GM04504 (cell line): ENCODE data around the gene SLC5A11.

Source experiments
- DNase-seq: peaks from one replicate; pipeline ENCODE4 v3.0.0-alpha.2; 2012; ENCODE audit warnings: low read depth

Gene SLC5A11

DNA sequence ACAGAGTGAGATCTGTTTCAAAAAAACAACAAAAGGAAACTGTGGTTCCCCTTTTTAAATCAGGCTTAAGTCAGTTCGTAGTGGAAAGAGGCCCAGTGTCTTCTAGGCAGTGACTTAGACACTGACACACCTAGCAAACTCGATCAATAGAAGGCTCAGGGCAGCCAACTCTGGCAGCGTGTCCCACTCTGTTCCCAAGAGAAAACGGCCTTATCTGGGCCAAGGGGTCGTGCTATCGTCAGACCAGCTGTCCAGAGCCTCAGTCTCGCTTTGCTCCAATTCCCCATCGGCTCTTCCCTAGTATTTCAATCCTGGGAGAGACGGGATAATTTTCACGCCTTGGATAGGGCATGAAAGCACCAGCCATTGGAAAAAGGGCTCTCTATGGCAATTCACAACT lies 72.9 kb downstream of the SLC5A11 start:
- no peak for DNase-seq

DNA sequence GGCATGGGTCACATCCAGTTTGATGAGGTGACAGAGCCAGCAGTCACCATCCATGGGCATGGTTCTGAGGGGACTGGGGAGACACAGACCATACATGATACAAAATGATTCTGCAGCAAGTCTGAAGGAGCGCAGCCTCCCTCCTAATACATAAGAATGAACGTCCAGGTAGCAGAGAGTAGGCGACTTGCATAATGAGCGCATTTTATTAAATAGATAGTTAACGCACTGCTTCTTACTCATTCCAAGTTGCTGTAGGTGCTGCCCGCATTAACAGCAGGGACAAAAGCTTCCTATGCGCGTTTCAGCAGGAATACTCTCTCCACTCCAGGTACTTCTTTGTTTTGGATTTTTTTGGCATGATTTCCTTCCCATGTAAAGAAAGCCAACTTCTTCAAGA lies 73.8 kb downstream of the SLC5A11 start:
- no peak for DNase-seq

DNA sequence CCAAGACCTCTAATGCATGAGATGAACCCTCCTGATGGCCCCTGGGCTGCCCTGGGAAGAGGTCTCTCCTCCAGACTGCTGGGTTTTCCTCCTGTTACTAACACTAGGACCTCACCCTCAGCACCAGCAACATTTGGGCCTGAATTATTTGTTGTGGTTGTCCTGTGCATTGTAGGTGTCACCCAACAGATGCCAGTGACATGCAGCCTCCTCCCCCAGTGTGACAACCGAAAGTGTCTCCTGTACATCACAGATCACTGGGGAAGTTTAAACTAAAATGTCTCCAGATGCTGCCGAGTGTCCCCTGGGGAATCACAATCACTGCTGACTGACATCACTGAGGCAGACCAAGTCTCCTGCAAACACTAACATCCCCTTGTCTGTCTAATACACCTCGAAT lies 74.8 kb downstream of the SLC5A11 start:
- DNase-seq = no peak

DNA sequence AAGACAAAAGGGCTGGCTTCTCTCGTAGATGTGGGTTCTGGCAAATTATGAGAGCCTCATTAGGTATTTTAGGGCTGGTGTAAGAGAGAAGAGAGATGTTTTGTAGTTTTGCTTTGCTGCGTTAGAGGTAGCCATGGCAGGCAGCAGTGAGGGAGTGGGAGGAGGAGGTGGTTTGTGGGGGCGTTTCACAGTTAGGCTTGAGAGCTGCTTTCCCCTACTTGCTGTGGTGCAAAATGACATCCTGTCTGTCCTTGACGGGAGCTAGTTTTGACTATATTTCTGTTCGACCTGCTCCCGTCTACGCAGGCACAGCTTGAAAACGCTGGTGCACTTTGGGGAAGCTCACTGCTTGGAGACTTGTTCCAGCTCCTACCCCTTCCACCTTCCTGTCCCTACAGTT lies 75.5 kb downstream of the SLC5A11 start:
- DNase-seq = no peak

DNA sequence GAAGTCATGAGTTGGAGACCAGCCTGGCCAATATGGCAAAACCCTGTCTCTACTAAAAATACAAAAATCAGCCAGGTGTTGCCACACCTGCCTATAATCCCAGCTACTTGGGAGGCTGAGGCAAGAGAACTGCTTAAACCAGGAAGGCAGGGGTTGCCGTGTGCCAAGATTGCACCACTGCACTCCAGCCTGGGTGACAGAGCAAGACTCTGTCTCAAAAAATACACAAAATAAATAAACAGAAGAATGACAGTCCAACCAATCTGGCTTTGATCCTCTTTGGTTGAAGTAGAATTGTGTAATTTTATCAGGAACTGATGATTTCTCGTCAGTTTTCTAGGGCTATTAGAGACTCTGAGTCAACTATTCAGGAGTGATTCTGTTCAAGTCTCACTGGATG lies 79.4 kb downstream of the SLC5A11 start:
- no peak for DNase-seq

DNA sequence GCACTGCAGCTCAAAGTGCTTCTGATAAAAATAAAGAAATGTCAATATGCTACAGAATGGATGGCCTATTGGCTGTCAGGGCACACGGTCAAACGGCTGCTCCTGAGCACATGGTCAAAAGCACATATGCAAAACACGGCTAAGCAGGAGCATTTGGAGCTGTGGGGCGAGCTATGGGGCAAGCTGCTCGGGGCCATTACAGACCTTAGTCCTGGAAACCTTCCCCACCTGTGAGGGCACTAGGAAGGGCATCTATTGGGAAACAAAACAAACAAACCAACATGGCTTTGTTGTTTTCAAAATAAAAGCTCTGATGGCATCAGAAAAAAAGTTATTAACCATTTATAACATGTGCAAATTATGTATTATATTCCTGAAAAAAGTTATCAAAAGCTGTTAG lies 83.6 kb downstream of the SLC5A11 start:
- no peak for DNase-seq

DNA sequence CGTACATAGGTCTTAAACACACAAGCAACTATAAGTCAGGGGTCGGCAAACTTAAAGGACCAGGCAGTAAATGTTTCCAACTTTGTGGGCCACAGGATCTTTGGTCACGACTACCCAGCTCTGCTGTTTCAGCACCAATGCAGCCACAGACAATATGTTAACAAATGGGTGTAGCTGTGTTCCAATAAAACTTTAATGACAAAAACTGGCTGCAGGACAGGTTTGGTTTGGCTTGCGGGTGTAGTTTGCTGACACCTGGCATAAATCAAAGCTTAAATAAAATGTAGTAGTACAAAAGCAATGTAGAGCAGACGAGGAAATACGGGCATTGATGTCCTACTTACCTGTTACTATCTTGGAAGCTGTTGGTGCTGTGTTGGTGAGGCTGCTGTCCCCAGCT lies 84.7 kb downstream of the SLC5A11 start:
- no peak for DNase-seq

DNA sequence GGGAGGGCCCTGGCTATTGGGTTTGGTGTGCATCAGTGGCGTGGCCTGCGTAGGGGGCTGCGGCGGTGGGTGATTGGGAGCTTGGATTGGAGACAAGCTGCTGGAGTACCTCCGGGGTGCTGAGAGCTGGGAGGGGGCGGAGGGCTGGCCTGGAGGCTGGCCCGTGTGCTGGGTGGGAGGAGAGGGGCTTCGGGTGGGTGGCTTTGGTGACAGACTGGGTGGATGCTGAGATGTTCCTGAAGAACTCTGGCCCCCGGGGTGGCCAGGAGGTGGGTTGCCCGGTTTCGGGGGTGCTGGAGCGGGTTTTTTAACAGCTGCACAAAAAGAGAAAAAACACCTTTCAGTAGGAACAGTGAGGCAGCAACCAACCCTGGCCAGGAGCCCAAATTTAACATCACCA lies 85.3 kb downstream of the SLC5A11 start:
- no peak for DNase-seq

DNA sequence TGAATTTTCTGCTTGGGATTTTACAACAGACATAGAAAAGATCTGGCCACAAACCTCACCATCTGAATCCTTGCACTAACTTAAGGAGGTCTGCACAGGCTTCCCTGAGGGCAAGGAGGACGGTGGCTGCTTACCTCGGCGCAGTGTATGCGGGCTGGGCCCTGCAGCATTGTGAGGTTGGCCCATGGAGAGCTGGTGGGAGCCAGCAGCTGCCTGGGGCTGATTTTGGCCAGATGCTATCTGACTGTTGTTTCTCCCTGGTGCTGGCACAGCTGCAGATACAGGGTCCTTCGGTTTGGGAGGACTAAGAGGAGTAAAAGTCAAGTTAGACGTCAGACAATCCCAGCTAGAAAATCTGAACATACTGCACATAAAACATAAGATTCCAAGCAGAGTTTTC lies 89.6 kb downstream of the SLC5A11 start:
- no peak for DNase-seq

DNA sequence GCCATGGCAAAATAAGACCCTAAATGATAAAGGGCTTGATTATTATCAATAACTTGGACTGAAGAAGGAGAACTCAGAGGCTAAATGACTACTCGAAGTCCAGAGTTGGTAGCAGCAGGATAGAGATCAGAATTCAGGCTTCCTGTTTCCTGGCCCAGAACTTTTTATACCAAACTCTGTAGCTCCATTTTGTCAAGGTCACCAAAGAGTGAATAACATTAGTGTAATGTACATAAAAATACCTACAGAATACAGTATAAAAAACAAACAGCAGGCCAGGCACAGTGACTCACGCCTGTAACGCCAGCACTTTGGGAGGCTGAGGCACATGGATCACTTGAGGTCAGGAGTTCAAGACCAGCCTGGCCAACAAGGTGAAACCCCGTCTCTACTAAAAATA lies 90.4 kb downstream of the SLC5A11 start:
- DNase-seq = no peak

DNA sequence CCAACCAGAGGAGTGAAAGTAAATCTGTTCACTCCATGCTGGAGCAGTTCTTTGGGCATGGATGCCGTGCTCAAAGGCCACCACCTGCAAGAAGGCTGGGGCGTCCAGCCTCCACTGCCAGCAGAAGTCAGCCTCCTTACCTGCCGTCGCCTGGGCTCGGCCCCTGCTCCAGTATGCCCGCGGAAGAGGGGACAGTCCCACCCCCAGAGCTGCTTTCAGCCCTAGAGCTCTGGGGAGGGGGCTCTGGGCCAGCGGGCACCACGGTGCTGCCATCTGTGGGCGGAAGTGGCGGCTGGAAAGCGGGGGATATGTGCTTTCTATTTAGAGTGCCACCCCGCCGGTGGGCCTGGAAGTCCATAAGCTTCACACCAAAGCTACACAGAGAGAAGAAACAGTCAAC lies 93.5 kb downstream of the SLC5A11 start:
- no peak for DNase-seq

DNA sequence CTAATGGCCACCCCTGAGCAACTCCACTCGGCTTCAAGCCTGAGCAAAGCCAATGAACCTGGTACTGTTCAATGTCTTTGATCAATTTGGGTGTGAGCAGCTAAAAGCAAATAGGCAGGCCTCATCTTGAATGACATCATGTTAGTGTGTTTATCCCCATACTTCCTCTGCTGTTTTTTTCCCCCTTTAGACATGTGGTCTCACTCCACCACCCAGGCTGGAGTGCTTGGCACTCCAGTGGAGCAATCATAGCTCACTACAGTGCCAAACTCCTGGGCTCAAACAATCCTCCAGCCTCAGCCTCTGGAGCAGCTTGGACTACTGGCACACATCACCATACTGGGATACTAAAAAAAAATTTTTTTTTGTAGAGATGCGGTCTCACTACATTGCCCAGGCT lies 94.0 kb downstream of the SLC5A11 start:
- DNase-seq = no peak

DNA sequence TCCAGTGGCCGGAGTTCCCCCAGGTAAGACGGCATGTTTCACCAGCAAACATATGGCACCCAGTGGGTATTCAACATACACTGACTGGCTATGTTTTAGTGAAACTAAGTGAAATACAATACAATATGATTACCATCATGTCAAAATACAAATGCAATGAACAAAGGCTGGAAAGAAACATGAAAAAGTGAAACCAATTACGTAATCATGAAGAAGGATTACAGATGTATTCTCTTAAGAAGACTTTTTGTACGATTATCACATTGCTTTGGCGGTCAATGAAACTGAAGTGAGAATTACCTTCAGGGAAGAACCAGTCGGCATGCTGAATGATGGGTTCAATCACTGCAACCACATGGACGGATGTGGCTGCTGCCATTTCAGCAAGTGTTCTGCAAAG lies 97.7 kb downstream of the SLC5A11 start:
- DNase-seq = no peak

DNA sequence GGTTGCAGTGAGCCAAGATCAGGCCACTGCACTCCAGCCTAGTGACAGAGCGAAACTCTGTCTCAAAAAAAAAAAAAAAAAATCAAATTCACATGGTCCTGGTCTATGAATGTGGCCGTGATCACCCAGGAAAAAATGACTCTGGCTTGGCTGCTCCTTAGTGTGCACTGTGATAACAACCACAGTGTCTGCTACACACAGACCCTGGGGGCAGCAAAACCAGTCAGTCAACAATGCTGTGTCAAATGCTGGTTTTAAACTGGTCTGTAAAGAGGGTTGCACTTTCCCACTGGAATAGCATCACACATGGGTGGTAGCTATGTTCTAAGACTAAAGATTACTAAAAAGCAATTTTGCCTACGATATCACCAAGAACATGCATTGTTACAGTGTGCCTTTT lies 98.4 kb downstream of the SLC5A11 start:
- DNase-seq = no peak

DNA sequence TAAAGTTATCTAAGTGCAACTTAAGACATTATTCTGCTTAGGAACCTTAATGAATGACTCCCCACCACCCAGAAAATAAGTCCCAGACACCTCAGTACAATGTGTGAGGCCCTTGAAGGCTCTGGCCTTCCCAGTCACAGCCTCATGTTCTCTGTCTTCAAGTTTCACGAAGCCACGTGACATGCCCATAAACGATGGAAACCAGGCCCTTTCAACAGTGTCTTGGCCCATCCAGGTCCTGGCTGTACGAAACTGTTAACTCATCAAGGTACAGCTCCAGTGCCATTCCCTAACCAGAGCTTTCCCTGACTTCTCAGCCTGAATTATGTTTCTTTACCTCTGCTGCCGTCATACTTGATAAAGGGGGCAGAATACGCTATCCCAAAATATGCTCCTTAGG lies 100.4 kb downstream of the SLC5A11 start:
- no peak for DNase-seq

DNA sequence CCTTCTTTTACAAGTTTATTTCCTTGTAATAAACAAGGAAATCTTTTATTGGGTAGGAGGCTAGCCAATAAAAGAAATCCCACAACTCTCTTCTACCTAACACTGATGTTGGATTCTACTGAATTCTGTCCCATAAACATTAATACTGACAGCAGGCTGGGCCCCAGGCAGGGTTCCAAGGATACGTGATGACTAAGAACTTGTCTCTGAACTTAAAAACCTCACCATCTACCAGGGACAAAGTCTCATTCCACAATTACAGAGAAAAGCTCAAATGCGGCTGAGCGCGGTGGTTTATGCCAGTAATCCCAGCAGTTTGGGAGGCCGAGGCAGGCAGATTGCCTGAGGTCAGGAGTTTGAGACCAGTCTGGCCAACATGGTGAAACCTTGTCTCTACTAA lies 104.5 kb downstream of the SLC5A11 start:
- DNase-seq = peak; percentile 38

DNA sequence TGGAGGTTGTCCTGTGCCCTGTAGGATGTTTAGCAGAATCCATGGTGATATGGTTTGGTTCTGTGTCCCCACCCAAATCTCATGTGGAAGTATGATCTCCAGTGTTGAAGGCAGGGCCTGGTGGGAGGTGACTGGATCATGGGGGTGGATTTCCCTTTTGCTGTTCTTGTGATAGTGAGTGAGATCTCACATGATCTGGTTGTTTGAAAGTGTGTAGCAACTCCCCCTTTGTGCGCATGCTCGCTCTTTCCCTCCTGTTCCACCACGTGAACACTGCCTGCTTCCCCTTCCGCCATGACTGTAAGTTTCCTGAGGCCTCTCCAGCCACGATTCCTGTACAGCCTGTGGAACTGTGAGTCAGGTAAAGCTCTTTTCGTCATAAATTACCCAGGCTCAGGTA lies 107.5 kb downstream of the SLC5A11 start:
- DNase-seq = no peak

DNA sequence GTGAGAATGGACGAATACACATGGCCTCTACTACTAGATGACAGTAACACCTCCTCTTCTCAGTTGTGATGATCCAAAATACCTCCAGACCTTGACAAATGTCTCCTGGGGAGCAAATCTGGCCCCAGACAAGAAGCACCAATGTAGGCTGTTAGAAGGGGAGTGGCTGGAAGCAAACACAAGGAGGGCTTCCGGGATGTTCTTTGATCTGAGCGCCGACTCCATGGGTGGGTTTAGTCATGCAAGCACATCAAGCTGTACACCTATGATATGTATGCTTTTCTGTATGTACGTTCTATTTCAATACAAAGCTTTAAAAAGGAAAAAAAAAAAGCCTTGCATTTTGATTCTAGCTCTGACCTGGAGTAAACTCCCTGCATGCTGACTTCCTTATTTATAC lies 108.0 kb downstream of the SLC5A11 start:
- DNase-seq = no peak

DNA sequence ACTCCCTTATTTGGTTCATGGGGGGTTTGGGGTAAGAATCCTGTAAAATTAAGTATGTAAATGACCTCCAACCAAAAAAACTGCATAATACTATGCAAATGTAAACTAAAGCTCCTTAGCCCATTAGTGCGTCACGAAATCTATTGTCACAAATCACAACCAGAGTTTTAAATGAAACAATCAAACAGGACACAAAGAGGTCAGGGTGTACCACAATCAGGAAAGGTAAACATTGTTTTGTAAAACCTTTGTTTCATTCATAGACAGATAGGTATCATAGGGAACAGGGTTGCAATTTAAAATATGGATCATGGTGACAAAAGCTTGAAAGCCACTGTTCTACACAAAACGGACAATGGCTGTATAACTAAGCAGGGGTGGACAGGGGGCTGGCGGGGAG lies 108.4 kb downstream of the SLC5A11 start:
- DNase-seq = no peak

DNA sequence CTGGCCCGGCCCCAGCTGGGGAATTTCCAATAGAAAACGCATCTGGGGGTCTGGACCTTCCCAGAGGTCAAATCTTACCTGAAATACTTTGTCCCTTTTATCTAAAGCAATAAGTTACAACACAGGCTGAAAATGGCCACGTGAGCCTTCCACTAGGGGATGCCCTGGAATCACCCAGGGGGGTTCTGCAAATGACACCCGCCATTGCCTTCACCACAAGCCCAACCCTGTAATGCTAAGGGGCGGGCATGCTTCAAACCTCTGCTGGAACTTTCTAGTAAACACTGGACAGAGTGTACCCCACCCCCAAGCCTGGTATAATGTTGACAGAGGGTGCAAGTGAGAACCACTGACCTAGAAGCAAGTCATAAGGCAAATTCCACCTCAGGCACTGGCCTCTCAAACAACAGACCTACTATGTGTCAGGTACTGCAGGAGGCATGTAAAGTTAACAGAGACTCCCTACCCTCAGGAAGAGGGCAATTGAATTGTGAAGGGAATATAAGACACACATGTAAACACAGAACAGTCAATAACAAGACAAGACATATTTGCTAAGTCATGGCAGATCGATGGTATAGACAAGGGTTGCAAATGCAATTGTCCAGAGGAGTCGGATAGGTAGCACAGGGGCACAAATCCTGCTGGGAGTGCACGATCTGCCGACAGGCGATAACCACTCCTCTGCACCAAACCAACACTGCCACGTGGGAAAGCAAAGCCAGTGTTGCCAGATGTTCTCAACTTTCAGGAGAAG lies 110.4 kb downstream of the SLC5A11 start:
- no peak for DNase-seq

DNA sequence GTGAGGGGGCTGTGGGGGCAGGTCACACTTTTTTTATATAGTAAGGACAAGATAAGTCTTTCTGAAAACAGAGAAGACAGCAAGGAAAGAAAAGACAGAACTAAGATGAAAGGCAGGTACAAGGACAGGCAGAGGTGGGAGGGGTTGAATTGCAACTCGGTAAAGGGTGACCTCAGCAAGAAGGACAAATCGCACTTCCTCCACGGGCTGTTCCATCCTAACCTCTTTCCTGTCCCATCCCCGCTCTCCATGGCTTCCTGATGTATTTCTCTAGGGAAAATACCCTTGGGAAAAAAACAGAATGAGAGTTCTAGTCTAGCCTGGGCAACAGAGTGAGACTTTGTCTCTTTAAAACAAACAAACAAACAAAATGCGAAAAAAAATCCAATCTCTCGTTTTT lies 112.1 kb downstream of the SLC5A11 start:
- DNase-seq = no peak
